Progenitor cell of endocrine pancreas (in vitro differentiated cells): Measurements from ENCODE around the gene AMACR. TPM values are rescaled to one million over a fixed set of nuclear protein-coding genes. Genes with fewer than 3 reads are reported as not detected.

Experiments used
- DNase-seq: peaks from one replicate; pipeline ENCODE4 v3.0.0; 2021; ENCODE audit warnings: low spot score; ENCODE audit not compliant: unreplicated experiment
- H3K27ac Mint-ChIP-seq: 2 replicates; pipeline ENCODE4 v1.8.0; 2021; ENCODE audit warnings: mild to moderate bottlenecking, moderate library complexity, mixed read lengths
- H3K27me3 Mint-ChIP-seq: 2 replicates; pipeline ENCODE4 v1.8.0; 2021; ENCODE audit warnings: mixed read lengths
- H3K36me3 Mint-ChIP-seq: 2 replicates; pipeline ENCODE4 v1.8.0; 2022; ENCODE audit warnings: mixed read lengths; ENCODE audit not compliant: insufficient read depth
- H3K4me1 Mint-ChIP-seq: 2 replicates; pipeline ENCODE4 v1.8.0; 2021; ENCODE audit warnings: low read depth, mixed read lengths
- H3K4me3 Mint-ChIP-seq: 2 replicates; pipeline ENCODE4 v1.8.0; 2021; ENCODE audit warnings: low read depth, mild to moderate bottlenecking, moderate library complexity, mixed read lengths
- H3K9me3 Mint-ChIP-seq: 2 replicates; pipeline ENCODE4 v1.8.0; 2021; ENCODE audit warnings: low read depth, mixed read lengths
- CTCF ChIP-seq: fragments of 200-600 bp; sonication (generic); IDR thresholded peaks from one replicate; pipeline ENCODE4 v1.5.0; 2021; ENCODE audit warnings: antibody characterized with exemption, mild to moderate bottlenecking; ENCODE audit not compliant: unreplicated experiment
- total RNA-seq: library from RNA; stranded (reverse); gene quantifications from 2 replicates; pipeline ENCODE4 v1.2.1, GENCODE V29; 2021

AMACR gene
- total RNA-seq, 1 donor from 2014 or later = 22.0 TPM

- H3K4me3 Mint-ChIP-seq = no peak overlapping the region
- H3K27ac Mint-ChIP-seq = no peak overlapping the region
- peaks cover 37% of the 10 kb centered on the region for H3K27me3 Mint-ChIP-seq
- H3K36me3 Mint-ChIP-seq = no peaks in the 10 kb centered on the region
- H3K4me1 Mint-ChIP-seq = no peaks in the 10 kb centered on the region
- H3K9me3 Mint-ChIP-seq = no peaks in the 10 kb centered on the region
- no peak for DNase-seq
- no peak for TF ChIP-seq CTCF
Measured at GRCh38 chr5:33938881-33939280, 69.0 kb downstream of the AMACR start.

- no peak for TF ChIP-seq CTCF
- Mint-ChIP-seq H3K4me3 (no peak overlapping the region), H3K27ac (no peak overlapping the region), H3K27me3 (peaks cover 37% of the 10 kb centered on the region), H3K36me3 (no peaks in the 10 kb centered on the region), H3K9me3 (no peaks in the 10 kb centered on the region), H3K4me1 (no peaks in the 10 kb centered on the region)
- no peak for DNase-seq
Measured at GRCh38 chr5:33938507-33938796, 69.4 kb downstream of the AMACR start.

DNA sequence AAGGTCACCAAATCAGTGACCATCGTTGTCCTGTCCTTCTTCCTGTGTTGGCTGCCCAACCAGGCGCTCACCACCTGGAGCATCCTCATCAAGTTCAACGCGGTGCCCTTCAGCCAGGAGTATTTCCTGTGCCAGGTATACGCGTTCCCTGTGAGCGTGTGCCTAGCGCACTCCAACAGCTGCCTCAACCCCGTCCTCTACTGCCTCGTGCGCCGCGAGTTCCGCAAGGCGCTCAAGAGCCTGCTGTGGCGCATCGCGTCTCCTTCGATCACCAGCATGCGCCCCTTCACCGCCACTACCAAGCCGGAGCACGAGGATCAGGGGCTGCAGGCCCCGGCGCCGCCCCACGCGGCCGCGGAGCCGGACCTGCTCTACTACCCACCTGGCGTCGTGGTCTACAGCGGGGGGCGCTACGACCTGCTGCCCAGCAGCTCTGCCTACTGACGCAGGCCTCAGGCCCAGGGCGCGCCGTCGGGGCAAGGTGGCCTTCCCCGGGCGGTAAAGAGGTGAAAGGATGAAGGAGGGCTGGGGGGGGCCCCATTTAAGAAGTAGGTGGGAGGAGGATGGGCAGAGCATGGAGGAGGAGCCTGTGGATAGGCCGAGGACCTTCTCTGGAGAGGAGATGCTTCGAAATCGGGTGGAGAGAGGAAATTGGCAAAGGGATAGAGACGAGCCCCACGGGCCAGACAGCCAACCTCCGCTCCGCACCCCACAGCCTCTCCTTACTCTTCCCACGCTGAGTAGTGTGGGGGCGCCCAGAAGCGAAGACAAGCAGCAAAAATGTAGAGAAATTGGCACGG lies 69.9 kb downstream of the AMACR start:
- DNase-seq = no peak
- H3K27me3 Mint-ChIP-seq = peaks cover 37% of the 10 kb centered on the region
- TF ChIP-seq CTCF = no peak

GRCh38 chr5:33937017-33937706 lies 70.7 kb downstream of the AMACR start:
- no peaks in the 10 kb centered on the region for H3K4me1 Mint-ChIP-seq
- no peak overlapping the region for H3K27ac Mint-ChIP-seq
- H3K9me3 Mint-ChIP-seq = no peaks in the 10 kb centered on the region
- no peak overlapping the region for H3K4me3 Mint-ChIP-seq
- no peak for TF ChIP-seq CTCF
- H3K36me3 Mint-ChIP-seq = no peaks in the 10 kb centered on the region
- H3K27me3 Mint-ChIP-seq = peaks cover 34% of the 10 kb centered on the region
- no peak for DNase-seq

More for the DNA sequence above, 69.9 kb downstream of the AMACR start:
- Mint-ChIP-seq H3K9me3 (no peaks in the 10 kb centered on the region), H3K27ac (no peak overlapping the region), H3K36me3 (no peaks in the 10 kb centered on the region), H3K4me3 (no peak overlapping the region), H3K4me1 (no peaks in the 10 kb centered on the region)

GRCh38 chr5:33936381-33937016 lies 71.4 kb downstream of the AMACR start, which contains the start of gene RXFP3:
RXFP3 (plus strand) TSS chr5:33936386; CDS start chr5:33936741, 355 bp downstream.
- no peaks in the 10 kb centered on the region for H3K9me3 Mint-ChIP-seq
- H3K27me3 Mint-ChIP-seq = peaks cover 30% of the 10 kb centered on the region
- no peaks in the 10 kb centered on the region for H3K36me3 Mint-ChIP-seq
- TF ChIP-seq CTCF = no peak
- no peaks in the 10 kb centered on the region for H3K4me1 Mint-ChIP-seq
- DNase-seq = no peak
- H3K27ac Mint-ChIP-seq = no peak within 1 kb of the TSS
- H3K4me3 Mint-ChIP-seq = peak within 1 kb of the TSS; percentile 74
